HepG2 (cell line): ENCODE measurements around the gene ANTXR1. TPM values are rescaled to one million over a fixed set of nuclear protein-coding genes. Genes with fewer than 3 reads are reported as not detected.
"Not testable (repeated sequence)": the region's sequence is repeated elsewhere in the genome, so short reads cannot be mapped to it uniquely, and the experiment has no call there.

Source experiments
- ATAC-seq: fragments of 200-7000 bp; cut with Tn5 transposase; 3 replicates; pipeline ENCODE4 v1.9.1; 2020; ENCODE audit warnings: mild to moderate bottlenecking, moderate library complexity
- BruUV-seq: library from RNA; stranded (reverse); fragments of 400-500 nt; replicated peaks from 2 replicates; lab custom pipeline; 2021; lab: Mats Ljungman, UMichigan
- CTCF ChIA-PET: fragments of 300-600 bp; formaldehyde crosslinking; extraction: SDS; loops from one replicate; lab custom pipeline; 2021; ENCODE audit warnings: low total read pairs, inconsistent platforms, low intra/inter-chr PET ratio; lab: Yijun Ruan, JAX
- POLR2A ChIA-PET: fragments of 350-600 bp; sonication (Branson Sonifier 250); formaldehyde crosslinking; loops from one replicate; lab custom pipeline; 2020; ENCODE audit warnings: antibody characterized with exemption, inconsistent platforms; lab: Yijun Ruan, JAX
- DNase-seq: peaks from one replicate; pipeline ENCODE4 v3.0.0-alpha.2; 2015; ENCODE audit warnings: low spot score
- FAIRE-seq: peaks from 3 replicates; lab custom pipeline; 2011; peaks lifted over from hg19 to GRCh38; lab: Jason Lieb, UNC
- H2AFZ ChIP-seq: one replicate; pipeline ENCODE4 v1.6.1; 2011; ENCODE audit warnings: low read length, inconsistent platforms
- H3K27ac ChIP-seq: fragments of 300-600 bp; 3 replicates; pipeline ENCODE4 v1.8.0; 2011; ENCODE audit warnings: mixed run types, mild to moderate bottlenecking, mixed read lengths, low read length, inconsistent platforms; ENCODE audit not compliant: insufficient read depth; ENCODE audit errors: extremely low read length
- H3K27me3 ChIP-seq, 2 experiments: fragments of 200-600 bp in 1 of 2; 2 replicates in 1 of 2; 3 replicates in 1 of 2; pipeline versions ENCODE4 v1.6.0 to v1.8.0; 2011; ENCODE audit warnings: low read length in 2 of 2, mild to moderate bottlenecking in 2 of 2, moderate library complexity in 2 of 2, inconsistent platforms in 1 of 2; ENCODE audit not compliant: insufficient read depth in 2 of 2, control insufficient read depth in 1 of 2
- H3K36me3 ChIP-seq, 2 experiments: fragments of 200-600 bp in 1 of 2; replicated peaks in 1 of 2; 2 replicates in 1 of 2; 3 replicates in 1 of 2; pipeline versions ENCODE4 v1.5.1 to v1.8.0; 2011; ENCODE audit warnings: low read length in 2 of 2, inconsistent platforms in 1 of 2; ENCODE audit not compliant: insufficient read depth in 2 of 2, control insufficient read depth in 1 of 2
- H3K4me1 ChIP-seq: 2 replicates; pipeline ENCODE4 v1.5.1; 2012; ENCODE audit warnings: low read length, inconsistent platforms; ENCODE audit not compliant: insufficient read depth
- H3K4me2 ChIP-seq: 2 replicates; pipeline ENCODE4 v1.6.0; 2011; ENCODE audit warnings: low read depth, low read length, inconsistent platforms
- H3K4me3 ChIP-seq, 3 experiments: fragments of 200-600 bp in 1 of 3; sonication (generic), shearing (Covaris generic) in 1 of 3; replicated peaks in 1 of 3; 2 replicates each; pipeline ENCODE4 v1.5.1; 2011 to 2016; ENCODE audit warnings: low read length in 3 of 3, inconsistent platforms in 2 of 3, low read depth in 2 of 3, mild to moderate bottlenecking in 2 of 3, control low read depth in 1 of 3, mixed read lengths in 1 of 3; ENCODE audit not compliant: insufficient read depth in 1 of 3
- H3K79me2 ChIP-seq: one replicate; pipeline ENCODE4 v1.6.1; 2011; ENCODE audit warnings: low read length, inconsistent platforms; ENCODE audit not compliant: insufficient read depth
- H3K9ac ChIP-seq: 2 replicates; pipeline ENCODE4 v1.6.0; 2011; ENCODE audit warnings: mild to moderate bottlenecking, low read depth, low read length, inconsistent platforms; ENCODE audit not compliant: insufficient read depth
- H3K9me3 ChIP-seq: 2 replicates; pipeline ENCODE4 v1.5.1; 2012; ENCODE audit warnings: mild to moderate bottlenecking, low read length
- H4K20me1 ChIP-seq: 2 replicates; pipeline ENCODE4 v1.6.0; 2011; ENCODE audit warnings: inconsistent platforms, mild to moderate bottlenecking, low read length, moderate library complexity; ENCODE audit not compliant: insufficient read depth
- KDM1A ChIP-seq: IDR thresholded peaks from 2 replicates; pipeline ENCODE4 v1.6.1; 2016; ENCODE audit warnings: missing compliant biosample characterization
- RCOR2 ChIP-seq: IDR thresholded peaks from 2 replicates; pipeline ENCODE4 v1.6.1; 2016; ENCODE audit warnings: missing biosample characterization, missing genetic modification reagents
- ZNF354B ChIP-seq: sonication (generic); formaldehyde crosslinking; IDR thresholded peaks from 2 replicates; pipeline ENCODE4 v1.8.0; 2022; ENCODE audit warnings: mild to moderate bottlenecking, missing genetic modification reagents
- ZNF609 ChIP-seq: sonication (generic); formaldehyde crosslinking; IDR thresholded peaks from 2 replicates; pipeline ENCODE4 v1.4.0; 2020; ENCODE audit warnings: mild to moderate bottlenecking, missing genetic modification reagents, borderline replicate concordance
- WGBS: methylation state at CpG from one replicate; pipeline ENCODE4 v1.1.6; 2017; ENCODE audit warnings: low lambda C conversion rate; 5-methylcytosine and 5-hydroxymethylcytosine counted together
- in situ Hi-C: cut with HindIII; loops from 2 replicates; pipeline ENCODE4 v1.10.0; 2017; ENCODE audit warnings: low pct_unique_long_range_greater_than_20kb; ENCODE audit not compliant: extremely low pct_ligation_motif_present
- intact Hi-C: fragments of 100-400 bp; cut with micrococcal nuclease; formaldehyde crosslinking; loops from one replicate; pipeline ENCODE4 v1.10.0; 2022; ENCODE audit not compliant: unreplicated experiment
- polyA plus RNA-seq, 8 experiments: library from polyadenylated mRNA; depleted of rRNA in 3 of 8; stranded (reverse) in 7 of 8; unstranded in 1 of 8; fragments of >200 nt; fragmentation: Illumina TruSeq in 4 of 8; extraction: Trizol in 4 of 8; gene quantifications; 2 replicates each; pipeline versions ENCODE4 v1.2.1 to v1.2.3, GENCODE V29; 2011 to 2016; ENCODE audit warnings: low read depth in 4 of 8, missing spikeins in 1 of 8, mixed read lengths in 1 of 8; ENCODE audit not compliant: insufficient read depth in 1 of 8
- total RNA-seq, 5 experiments: library from RNA; depleted of rRNA; stranded (reverse); fragments of >200 nt; fragmentation: Illumina TruSeq; extraction: Trizol; gene quantifications; 2 replicates each; pipeline ENCODE4 v1.2.3, GENCODE V29; 2016; ENCODE audit warnings: low read depth in 1 of 5

Gene ANTXR1
- total and polyA plus RNA-seq, 2 of the 13 experiments (the other 11 are each of a cell fraction or from before 2014, with no cell fraction given), result 4.5 to 12.7 TPM

GRCh38 chr2:69227716-69228115 is 214.7 kb downstream of the ANTXR1 start (continued):
- TF ChIP-seq ZNF609 (CRISPR knock-in tag) (no peak), ZNF354B (no peak)
- TF ChIP-seq, all 625 proteins: peak for 2

- CTCF ChIA-PET, H4K20me1 ChIP-seq, H3K9ac ChIP-seq, H3K9me3 ChIP-seq, H2AFZ ChIP-seq, H3K4me2 ChIP-seq, FAIRE-seq, H3K27me3 ChIP-seq, DNase-seq, in situ Hi-C loops, ATAC-seq, POLR2A ChIA-PET, H3K36me3 ChIP-seq, H3K27ac ChIP-seq, H3K4me3 ChIP-seq, H3K79me2 ChIP-seq, BruUV-seq, intact Hi-C loops: not testable (repeated sequence)
- 93% methylated on average over 1 of the region's 1 CpG for WGBS
- 0 out of 2 replicates have a peak, but pooled peaks have one; percentile 24 for TF ChIP-seq RCOR2
- TF ChIP-seq KDM1A, result peak; percentile 39; the same call in 1 of the 2 replicates
- H3K4me1 ChIP-seq, result peaks cover 27% of the 10 kb centered on the region
Measured at GRCh38 chr2:69230946-69231345, 218.0 kb downstream of the ANTXR1 start.
